NCI-H2081 treated with DMSO at 0.1 percent for 48 hours (cell line): ENCODE results near the gene RIC3.

Source experiments
- DNase-seq: peaks from one replicate; lab custom pipeline; 2025; lab: John Stamatoyannopoulos, UW

Gene RIC3

DNA sequence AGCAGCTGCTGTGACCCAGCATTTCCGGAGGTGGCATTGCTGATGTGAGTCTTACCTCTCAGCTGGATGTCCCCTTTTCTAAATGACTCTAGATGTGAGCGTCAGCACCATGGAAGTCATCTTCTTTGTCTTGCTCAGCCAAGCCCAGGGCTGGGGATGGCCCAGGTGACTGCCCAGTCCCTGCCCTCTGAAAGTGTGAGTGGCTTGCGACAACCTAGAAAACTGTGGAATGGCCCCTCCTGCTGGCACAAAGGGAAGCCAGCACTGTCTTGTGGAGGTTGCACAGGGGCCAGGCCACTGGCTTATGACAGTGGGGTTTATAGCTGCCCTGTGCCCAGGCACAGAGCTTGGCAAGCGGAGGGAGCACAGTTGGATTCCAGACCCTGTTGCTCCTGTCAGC is 81.6 kb downstream of the RIC3 start:
- DNase-seq: no peak

DNA sequence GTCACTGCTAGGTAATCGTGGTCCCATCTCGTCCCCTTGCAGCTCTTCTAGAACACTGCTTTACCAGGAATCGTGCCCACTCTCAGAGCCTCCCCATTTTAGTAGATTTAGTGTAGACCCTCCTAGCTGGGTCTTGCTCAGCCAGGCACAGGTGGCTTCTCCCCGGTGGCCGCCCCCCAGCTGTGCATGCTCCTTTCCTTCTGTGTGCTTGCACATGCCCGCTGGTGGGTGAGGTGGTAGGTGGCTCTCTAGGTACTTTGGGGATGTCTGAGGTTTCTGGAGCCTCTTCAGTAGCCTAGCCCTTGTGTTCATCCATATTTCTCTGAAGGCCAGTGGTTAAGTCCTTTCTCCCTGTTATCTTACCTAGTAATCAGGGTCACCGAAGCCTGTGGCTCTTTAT is 82.3 kb downstream of the RIC3 start:
- DNase-seq: no peak

DNA sequence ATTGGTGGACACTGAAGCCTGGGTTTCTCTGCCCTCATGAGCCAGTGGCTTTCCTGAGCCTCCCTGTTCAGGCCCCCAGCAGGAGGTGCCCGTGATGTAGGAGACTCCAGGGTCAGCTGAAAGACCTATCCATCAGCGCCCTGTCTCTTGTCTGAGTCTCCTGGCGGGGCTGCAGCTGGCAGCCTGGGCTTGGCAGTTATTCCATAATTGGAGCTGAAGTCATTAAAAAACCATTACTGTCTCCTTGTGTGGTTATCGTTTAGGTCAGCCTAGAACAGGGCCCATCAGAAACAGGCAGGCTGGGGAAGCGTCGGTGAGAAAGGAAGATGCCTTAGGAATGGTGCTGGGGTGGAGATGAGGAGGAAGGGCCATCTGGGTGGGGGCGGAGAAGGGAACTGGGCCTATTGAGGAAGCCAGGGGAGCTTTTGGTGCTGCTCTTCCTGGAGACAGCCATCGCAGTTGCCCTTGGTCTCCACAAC is 82.8 kb downstream of the RIC3 start:
- peak; percentile 56 for DNase-seq

DNA sequence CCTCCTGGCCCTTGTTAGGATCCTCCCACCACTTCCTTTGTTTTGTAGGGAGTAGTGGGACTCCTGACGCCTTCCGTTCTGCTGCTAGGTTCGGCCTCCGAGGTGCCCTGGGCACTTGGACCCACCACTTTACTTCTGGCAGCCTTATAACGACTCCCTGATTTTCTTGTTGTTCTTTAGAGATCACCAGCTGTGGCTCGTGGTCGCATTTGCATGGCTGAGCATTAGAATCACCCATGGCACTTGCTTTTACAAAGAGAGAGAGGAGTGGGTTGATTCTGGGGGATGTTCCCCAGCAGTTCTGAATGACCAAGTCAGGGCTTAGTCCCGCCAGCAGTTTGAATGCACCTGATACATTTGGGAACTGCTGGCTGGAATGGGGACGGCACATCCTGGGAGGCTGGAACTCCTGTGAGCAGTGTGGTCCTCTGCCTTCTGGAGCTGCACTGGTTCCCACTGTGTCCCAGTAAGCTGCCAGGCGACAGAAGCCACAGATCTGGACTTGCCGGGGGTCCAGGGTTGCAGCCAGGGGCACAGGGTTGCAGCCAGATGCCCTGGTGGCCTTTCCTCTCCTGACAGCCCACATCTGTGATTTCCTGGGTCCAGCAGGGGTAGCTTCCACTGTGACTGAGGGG is 83.7 kb downstream of the RIC3 start:
- DNase-seq: no peak

DNA sequence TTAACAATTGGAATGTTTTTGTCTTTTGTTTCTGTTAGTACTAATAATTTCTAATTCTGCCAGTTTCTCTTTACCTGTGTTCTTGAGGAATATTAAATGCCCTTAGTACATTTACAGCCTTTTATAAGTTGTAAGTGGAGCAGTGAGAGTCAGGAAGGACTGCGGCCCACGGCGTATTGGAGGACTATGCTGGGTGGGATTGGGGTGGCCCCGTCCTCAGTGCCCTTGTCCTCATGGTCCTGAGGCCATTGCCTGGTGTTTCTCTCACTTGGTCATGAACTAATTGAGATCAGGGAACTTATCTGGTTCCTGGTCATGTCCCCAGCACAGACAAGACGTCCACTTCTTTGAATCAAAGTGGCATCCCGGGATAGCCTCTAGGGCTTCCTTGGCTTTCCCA is 84.5 kb downstream of the RIC3 start:
- no peak for DNase-seq

DNA sequence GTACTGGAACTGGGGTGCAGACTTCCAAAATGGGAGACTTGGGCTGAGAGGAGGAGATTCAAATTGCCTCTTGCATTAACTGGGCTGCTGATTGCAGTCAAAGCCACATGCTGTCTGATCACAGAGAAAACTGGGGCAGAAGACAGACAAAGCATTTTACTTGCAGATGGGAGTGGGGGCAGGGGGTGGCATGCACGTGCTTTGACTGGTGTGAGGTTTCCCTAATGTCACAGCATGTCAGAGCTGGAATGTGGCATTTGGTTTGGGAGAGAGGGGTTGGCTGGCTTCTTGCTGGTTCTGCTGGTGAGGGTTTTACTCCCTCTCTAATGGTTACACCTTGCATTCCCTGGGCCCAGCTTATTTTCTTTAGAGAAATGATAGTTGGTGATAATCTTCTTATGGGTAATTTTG is 84.9 kb downstream of the RIC3 start:
- DNase-seq: no peak

DNA sequence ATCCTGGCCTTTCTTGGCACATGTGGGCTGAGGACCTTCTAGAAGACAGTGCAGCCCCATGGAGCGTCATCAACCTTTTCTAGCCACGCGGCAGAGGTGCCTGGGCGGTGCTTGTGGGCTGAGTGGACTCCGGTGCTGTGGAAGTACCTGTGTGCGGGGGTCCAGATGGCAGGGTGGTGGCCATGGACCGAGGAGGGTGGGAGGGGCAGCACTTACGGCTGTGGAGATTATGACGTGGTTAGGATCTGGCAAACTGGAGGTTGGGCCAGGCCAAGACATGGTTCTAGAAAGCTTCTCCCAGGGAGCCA is 85.8 kb downstream of the RIC3 start:
- DNase-seq: no peak

DNA sequence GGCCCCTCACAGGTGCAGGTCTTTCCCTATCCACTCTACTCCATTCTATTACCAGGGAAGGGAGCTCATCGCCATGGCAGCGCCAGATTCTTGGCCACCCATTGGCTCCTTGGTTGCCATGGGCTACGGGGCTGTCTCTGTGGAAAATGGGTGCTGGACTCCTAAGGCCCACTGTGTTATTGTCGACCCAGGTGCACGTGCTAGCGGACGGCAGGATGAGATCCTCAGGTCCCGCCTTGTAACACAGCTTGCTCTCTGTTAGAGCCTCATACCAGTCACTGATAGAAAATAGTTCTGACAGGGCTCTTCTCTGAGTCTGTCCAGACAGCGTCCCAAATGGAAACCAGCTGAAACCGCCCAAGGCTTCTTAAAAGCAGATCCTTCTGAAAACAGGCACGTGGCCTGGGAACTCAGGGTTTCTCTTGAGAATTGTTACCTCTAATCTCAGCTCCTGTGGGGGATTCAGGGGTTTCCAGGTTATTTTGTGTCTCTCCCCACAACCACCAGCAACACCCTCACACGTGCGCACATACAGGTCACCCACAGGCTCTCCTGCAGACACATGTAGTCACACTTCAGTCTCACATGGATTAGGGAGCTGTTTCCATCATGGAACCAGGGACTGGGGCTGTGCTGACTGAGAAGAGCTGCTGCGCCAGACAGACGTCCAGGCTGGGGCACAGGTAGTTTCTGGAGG is 86.3 kb downstream of the RIC3 start:
- no peak for DNase-seq

DNA sequence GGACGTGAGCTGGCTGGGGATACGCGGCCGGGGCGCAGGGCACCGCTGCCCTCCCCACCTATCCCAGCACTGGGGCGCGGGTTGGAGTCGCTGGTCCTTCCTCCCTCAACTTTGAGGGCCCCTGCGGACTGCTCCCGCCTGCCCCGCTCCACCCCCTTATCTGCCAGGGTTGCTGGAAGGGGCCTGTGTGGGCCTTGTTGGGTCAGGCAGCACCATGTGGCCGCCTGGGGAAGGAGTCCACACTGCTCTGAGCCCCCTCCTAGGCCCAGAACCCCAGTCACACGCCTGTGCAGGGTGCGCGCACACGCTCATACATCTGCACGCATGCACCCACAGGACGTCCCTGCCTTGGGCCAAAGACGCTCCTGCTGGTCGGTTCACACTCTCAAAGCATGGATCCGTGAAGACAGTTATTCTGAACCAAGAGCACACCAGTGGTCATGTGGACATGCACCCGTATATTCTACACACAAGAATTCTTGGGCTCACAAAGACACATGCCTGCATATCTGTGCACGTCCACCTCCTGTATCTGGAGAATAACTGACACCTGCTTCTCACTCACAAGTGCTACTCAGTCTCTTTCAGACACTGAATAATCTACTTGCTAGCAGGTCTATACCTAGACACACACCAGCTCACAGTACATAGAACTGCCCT is 87.1 kb downstream of the RIC3 start:
- no peak for DNase-seq

DNA sequence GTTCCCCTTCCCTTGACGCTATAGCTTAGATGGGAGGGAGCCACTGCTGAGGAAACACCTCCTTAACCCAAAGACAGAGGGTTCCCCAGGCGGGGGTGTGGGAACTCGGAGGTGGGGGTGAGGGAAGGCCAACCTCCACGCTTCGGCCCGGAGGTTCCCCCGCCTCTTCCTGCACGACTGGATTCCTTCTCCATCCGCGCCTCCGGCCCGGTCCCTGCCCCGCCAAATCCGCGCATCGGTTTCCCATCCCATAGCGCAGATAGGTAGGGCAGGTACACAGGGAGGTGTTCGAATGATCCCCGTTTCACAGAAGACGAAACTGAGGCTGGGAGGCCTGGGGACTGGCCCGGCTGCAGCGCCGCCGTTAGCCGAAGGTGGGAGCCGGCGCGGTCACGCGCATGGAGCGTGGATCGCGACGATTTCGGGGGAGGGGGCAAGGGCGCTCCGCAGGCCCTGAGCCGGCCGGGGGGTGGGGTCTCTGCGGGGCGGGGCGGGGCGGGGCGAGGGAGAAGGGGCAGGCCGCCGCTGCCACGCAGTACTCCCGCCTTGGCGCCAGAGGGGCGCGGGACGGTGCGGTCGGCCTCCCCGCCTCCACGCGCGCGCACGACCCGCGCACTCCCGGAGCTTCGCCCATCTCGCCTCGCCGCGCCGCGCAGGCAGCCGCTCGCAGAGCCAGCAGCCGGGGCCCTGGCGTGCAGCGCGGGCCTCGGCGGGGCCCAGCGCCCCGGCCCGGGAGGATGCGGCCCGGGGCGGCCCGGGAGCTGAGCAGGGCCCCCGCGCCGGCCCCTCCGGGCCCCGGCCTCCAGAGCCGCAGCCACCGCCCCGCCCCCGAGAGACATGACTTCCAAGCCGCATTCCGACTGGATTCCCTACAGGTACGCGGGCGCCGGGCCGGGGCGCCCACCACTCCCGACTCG is 87.9 kb downstream of the RIC3 start, which contains the start of gene TUB:
TSS of gene TUB (plus strand) at position 538 of the 917 bp plus-strand sequence. CDS start at position 838, 300 bp downstream.
- DNase-seq: no peak

DNA sequence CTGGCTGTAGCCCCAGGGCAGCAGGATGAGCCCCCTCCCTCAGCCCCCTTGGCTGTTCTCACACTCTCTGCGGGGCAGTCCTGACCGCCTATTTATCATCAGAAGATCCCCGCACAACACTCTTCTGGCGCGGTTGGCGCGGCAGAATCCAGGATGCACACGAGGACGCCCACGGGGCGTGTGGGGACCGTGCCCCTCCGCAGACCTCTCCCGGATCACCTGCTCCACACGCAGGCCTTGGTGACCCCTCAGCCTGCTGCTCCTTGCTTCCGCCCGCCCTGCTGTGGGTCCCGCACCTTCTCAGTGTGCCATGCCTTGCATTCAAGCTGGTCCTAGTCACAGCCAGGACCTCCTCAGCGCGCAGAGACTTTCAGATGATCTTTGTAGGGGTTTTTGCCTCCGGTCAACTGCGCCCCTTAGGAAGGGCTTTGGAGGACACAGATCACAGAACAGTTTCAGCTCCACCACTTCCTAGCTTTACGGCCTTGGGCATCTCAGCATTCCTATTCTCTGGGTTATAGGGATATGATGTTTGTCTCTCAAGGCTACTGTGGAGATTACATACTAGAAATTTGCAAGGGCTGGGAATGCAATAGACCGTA is 88.7 kb downstream of the RIC3 start:
- no peak for DNase-seq

DNA sequence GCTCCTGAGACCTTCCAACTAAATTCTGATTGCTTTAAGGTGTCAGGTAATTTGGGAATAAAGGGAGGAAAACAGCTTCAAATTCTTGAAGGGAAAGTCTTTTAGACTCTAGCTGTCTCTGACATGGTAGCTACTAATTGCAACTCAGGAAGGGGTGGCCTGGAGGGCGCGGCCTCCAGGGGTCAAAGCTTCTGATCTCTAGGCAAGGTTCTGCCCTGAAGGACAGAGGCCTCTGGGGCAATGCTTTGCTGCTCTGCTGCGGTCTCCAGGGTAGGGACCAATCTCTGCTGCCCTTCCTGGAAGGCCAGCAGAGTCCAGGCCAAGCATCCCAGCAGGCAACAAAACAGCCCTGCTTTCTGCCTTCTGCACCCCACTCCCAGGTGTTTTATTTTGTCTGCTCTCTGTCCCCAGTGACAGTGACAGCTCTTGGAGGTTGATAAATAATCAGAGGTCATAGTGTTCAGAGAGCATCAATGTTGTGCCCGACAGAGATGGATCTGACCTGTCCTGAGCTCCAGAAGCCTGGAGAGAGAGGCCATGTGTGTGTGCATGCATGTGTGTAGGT is 89.6 kb downstream of the RIC3 start:
- no peak for DNase-seq

DNA sequence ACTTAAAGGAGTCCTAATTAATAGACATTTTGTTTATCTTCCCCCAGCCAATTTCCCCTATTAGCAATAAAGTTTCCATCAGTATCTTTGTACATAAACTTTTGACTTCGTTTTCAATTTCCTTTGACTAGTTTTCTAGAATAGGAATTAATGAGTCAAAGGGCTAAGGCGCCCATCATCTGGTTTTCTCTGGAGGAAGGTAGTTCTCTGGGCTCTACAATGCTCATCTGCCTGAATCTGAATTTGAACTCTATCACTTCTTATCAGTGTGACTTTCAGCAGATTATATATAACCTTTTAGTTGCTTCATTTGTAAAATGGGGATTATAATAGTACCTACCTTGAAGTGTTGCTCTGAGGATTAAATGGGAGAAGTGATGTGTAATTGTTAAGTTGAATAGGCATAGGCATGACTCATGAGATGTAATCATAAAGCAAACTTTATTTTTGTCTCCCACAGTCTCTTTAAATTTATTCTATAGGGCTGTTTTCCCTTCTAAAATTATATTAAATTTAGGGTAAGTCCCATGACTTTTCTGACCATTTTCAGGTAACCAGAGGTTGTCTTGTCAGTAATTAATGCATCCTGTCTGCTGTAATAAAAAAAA is 93.6 kb downstream of the RIC3 start:
- no peak for DNase-seq

DNA sequence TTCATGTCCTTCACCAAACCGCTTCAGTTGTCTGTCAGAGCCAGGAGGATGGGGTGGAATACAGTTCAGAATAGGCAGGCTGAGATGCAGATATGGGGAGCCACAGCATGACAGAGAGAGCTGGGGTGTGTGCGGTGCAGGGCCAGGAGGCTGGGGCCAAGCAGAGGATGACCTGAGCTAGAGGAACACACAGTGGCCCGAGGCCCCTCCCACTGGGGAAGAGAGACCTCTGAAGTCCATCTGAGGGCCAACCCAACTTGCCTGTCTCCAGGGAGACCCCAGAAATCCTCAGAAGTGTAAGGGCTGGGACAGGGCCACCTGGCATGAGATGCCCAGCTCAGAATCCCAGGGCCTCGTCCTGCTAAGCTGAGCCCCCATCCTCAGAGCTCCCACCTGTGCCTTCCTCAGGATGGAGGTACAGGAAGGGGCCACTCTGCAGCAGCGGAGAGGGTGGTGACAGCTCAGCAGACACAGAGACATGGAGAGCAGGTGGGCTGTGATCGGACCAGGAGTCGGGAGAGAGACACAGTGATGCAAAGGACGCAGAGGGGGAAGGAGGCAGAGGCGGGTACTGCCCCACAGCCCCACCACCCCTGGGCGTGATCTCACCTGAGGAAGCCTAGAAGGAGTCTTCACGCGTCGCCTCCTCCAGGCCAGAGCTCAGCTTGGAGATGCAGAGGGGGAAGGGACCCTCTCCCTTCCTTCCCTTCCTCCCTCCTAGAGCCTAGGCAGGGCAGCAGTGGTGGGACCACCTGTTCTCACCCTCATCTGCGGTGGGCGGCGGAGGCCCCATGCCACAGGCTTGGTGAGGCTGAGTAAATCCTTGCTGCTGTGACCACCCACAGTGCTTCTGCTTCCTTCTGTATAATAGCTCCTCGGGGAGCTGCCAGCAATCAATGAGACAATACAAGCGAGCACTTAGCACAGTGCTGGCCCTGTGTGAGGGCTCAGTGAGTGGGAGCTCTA is 96.9 kb downstream of the RIC3 start:
- DNase-seq: no peak

DNA sequence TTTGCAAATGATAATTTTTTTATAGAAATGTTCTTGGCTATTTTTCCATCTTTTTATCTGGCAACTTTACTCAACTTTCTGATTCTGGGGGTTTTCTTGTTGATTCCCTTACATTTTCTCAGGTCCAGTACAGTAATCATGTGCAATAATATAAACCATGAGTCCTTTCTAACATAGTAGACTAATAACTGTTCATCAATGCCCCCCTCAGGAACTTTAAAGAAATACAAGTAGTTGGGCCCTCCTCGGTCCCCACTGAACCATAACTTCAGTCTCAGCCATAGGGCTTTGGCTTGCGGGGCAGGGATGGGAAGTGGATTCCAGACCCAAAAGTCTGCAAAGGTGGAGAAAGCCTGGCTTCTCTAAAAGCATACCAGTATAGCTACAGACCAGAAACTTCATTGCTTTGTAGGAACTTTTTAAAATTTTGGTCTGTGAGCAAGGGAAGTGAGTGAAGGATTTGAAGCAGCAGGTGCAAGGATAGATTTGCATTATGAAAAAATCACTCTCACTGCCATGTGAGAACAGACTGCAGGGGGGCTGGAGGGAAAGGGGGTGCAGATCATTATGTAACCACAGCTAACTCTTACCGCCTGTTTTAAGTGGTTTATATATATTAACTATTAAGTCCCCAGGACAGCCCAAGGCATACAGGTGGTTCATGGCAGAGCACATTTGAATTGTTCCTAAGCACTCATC is 98.3 kb downstream of the RIC3 start:
- DNase-seq: no peak

DNA sequence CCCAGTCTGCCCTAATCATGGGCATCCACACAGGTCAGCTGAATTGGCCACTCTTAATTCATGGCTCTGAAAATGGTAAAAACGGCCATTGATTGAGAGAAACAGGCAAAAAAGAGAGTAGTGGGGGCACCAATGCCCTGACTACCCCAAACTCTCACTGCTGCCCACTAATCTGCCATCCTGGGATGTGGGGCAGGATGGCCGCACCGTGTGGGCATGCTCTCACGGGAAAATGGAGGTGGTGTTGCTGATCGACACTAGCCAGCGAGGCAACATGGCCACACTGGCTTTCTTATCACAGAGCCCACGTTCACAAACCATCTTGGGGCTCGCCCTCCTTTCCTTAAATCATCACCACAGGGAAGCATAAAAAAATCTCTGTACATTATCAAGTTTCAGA is 99.1 kb downstream of the RIC3 start:
- no peak for DNase-seq

DNA sequence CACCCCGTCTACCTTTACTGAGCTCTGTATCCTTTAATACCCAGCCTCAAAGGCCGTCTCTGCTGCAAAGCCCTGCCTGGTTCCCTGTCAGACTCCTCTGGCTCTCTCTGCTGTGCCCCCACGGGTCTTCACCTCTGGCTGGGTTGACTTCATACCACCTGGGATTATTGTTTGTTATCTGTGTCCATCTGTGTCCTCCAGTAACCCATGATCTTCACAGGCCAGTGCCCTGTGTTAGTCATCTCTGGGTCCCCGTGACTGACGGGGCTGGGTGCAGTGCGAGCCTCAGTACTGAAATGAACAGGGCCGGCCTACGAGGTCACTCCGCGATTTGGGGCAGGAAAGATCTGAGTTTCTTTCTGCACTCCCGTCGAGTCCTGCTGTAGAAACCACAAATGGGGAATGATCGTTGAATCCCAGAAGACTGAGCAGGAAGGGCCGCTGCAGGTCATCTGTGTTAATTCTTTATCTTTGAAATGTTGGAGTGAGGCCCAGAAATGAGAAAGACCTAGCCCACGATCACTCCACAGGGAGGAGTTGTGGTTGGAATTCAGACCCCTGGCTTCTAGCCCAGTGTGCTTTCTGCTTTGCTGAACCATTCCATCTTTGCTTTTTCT is 100.1 kb downstream of the RIC3 start:
- DNase-seq: no peak

DNA sequence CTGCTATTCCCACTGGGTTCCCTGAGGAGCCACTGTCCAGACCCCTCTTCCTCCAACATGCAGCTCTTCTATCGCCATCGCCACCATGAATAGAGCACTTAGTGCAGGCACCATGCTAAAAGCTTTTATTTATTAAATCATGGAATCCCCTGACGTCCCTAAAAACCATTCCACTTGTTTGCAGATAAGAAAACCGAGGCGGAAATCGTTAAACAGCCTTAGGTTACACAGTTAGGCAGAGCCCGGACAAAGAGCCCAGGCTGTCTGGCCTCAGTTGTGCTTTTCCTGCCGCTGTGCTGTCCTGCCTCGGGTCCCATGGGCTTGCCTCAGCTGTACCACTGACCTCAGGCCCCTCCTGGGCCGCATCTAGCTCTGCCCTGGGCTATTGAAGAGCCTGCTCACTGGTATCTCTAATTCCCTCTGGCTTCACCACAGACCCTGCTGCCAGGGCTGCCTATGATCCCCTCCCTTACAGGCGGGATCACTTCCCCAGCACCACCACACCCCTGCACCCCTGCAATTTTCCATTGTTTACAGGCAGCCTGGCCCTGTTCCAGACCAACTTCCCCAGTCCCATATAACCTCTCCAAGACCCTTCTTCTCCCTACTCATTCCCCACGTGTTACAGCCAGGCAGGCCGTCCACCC is 100.8 kb downstream of the RIC3 start:
- DNase-seq: no peak
